ENCODE results near the gene AGBL4. TPM values are rescaled to one million over a fixed set of nuclear protein-coding genes. Genes with fewer than 3 reads are reported as not detected.

AGBL4 gene
- total and polyA plus RNA-seq, 7 donors: 0.09 to 0.36 (median 0.16) TPM; not detected in 4

DNA sequence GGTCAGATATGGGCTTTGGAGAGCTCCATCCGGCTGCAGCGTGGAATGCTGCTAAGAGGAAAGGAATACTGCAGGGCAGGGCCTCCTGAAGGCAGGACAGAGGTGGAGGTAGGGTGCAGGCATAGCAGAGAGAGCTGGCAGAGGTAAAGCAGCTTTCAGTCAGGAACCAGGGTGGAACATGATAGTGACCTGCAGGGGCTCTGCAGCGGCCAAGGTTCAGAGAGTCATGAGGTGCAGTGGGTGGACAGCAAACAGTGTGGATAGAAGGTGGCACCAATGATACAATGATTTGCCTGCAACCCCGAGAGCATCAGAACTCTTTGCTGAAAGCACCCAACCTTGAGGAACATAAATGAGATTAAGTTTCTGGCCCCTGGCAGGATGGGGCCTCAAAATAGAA, 1366.3 kb downstream of the AGBL4 start:
- 81 to 87% methylated on average over 4 of the region's 4 CpGs for WGBS, 2 donors
- H3K9me3 ChIP-seq: no peaks in the 10 kb centered on the region
- H3K4me1 ChIP-seq: peaks cover 0 to 5% (median 0%) of the 10 kb centered on the region in 4 donors
- H3K27ac ChIP-seq: no peak overlapping the region
- H3K27me3 ChIP-seq: no peaks in the 10 kb centered on the region
- no peak for DNase-seq
- no peaks in the 10 kb centered on the region for H3K36me3 ChIP-seq
- TF ChIP-seq POLR2A (IDR thresholded peaks at IDR 0.05) (no peak), POLR2AphosphoS5 (IDR thresholded peaks at IDR 0.05) (no peak)
- no peak overlapping the region for H3K4me3 ChIP-seq
- intact Hi-C loops (cut with DNase I): no loop called here

DNA sequence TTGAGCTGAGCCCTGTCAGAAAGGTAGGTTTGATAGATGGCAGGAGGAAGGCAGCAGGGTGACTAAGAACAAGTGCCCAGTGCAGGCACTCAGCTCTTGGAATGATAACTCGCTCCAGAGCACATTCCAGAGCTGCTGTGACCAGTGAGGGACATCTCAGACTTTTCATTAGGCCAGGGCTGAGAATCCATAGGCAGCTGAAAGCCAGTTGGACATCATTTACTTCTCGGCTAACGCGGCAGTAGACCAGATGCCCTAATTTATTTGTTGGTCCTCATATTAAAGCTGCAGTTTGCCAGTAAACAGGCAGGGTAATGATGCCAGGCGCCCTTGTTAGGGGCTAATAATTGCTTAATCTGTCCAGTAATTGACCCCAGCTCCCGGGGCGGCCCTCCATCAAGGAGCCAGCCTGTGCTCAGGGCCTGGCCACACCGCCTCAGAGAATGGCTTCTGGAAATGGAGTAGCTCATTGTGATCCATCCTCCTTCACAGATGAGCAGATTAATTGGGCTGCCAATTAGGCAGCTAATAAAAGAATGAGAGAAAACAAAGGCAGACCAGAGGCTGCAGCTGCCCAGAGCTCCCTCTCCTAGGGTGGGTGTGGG, 1369.0 kb downstream of the AGBL4 start:
- Histone ChIP-seq H3K36me3 (no peaks in the 10 kb centered on the region), H3K4me3 (no peak overlapping the region), H3K9me3 (no peaks in the 10 kb centered on the region), H3K4me1 (no peaks in the 10 kb centered on the region), H3K27ac (no peak overlapping the region), H3K27me3 (no peaks in the 10 kb centered on the region)
- 79 to 81% methylated on average over 8 of the region's 8 CpGs for WGBS, 2 donors
- TF ChIP-seq POLR2AphosphoS5 (IDR thresholded peaks at IDR 0.05): no peak
- TF ChIP-seq EP300 (IDR thresholded peaks at IDR 0.05): no peak
- TF ChIP-seq POLR2A (IDR thresholded peaks at IDR 0.05): no peak
- TF ChIP-seq, protein P1, sequence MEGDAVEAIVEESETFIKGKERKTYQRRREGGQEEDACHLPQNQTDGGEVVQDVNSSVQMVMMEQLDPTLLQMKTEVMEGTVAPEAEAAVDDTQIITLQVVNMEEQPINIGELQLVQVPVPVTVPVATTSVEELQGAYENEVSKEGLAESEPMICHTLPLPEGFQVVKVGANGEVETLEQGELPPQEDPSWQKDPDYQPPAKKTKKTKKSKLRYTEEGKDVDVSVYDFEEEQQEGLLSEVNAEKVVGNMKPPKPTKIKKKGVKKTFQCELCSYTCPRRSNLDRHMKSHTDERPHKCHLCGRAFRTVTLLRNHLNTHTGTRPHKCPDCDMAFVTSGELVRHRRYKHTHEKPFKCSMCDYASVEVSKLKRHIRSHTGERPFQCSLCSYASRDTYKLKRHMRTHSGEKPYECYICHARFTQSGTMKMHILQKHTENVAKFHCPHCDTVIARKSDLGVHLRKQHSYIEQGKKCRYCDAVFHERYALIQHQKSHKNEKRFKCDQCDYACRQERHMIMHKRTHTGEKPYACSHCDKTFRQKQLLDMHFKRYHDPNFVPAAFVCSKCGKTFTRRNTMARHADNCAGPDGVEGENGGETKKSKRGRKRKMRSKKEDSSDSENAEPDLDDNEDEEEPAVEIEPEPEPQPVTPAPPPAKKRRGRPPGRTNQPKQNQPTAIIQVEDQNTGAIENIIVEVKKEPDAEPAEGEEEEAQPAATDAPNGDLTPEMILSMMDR (IDR thresholded peaks at IDR 0.05): no peak
- intact Hi-C loops (cut with DNase I): no loop called here
- no peak for DNase-seq

DNA sequence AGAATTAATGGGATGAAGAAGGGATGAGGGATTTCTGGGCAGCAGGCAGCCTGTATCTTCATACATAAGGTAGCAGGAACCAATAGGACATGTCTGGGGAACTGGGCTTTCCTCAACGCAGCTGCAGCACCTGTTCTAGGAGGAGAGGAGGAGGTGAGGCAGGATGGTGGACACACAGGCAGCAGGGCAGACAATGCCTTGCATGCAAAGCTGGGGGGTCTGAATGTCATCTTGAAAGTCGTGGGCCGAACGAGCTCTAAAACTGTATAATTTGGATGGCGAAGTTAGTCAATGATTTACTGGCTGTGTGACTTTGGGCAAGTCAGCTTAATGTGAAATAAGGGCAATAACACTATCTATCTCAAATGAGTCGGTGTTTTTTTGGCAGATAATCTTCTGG, 1371.4 kb downstream of the AGBL4 start:
- no peaks in the 10 kb centered on the region for H3K9me3 ChIP-seq
- no peaks in the 10 kb centered on the region for H3K4me1 ChIP-seq
- no peak overlapping the region for H3K4me3 ChIP-seq
- no peak for TF ChIP-seq POLR2A (IDR thresholded peaks at IDR 0.05)
- no peak for TF ChIP-seq POLR2AphosphoS5 (IDR thresholded peaks at IDR 0.05)
- TF ChIP-seq, protein P1 (IDR thresholded peaks at IDR 0.05): no peak
- no peak for TF ChIP-seq EP300 (IDR thresholded peaks at IDR 0.05)
- no peak overlapping the region for H3K27ac ChIP-seq
- H3K27me3 ChIP-seq: no peaks in the 10 kb centered on the region
- DNase-seq: no peak
- intact Hi-C loops (cut with DNase I): no loop called here
- 27 to 74% methylated on average over 6 of the region's 6 CpGs for WGBS, 2 donors
- H3K36me3 ChIP-seq: no peaks in the 10 kb centered on the region

DNA sequence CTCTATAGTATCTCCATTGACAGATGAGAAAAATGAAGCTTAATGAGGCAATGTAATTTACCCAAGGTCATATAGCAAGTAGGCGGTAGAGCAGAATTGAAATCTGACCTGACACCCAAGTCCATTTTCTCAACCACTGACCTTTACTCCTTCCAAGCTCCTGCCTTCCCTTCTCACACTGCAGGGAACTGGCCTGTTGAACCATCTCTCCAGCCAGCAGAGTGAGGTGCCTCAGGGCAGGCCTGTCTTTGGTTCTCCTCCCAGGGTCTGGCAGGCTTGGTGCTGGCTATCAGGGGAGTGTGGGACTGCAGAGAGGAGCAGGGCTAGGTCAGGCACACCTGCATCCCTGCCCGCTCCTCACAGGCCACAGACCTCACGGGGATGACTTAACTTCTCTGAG, 1373.9 kb downstream of the AGBL4 start:
- Histone ChIP-seq H3K27ac (no peak overlapping the region), H3K27me3 (no peaks in the 10 kb centered on the region), H3K4me1 (no peaks in the 10 kb centered on the region), H3K4me3 (no peak overlapping the region), H3K9me3 (no peaks in the 10 kb centered on the region), H3K36me3 (no peaks in the 10 kb centered on the region)
- DNase-seq: no peak
- WGBS, 2 donors: 89 to 90% methylated on average over 3 of the region's 3 CpGs
- intact Hi-C loops (cut with DNase I): no loop called here
- no peak for TF ChIP-seq EP300 (IDR thresholded peaks at IDR 0.05)

DNA sequence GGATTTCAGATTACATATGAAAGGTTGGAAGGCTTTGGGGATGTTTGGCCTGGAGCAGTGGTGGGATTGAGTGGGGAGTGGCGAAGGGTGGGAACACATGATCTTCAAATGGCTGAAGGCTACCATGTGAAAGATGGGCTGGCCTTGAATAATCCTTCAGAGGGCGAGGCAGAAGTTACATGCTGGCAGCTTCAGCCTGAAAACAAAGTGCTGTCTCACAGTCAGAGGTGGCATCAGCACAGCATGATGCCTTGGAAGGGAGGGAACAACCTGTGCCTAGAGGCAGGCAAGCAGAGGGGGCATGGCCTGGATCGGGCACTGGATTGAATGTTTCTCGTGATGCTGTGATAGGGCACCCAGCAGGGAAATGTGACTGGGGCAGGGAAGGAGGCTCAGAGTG, 1377.9 kb downstream of the AGBL4 start:
- Histone ChIP-seq H3K27ac (no peak overlapping the region), H3K4me3 (no peak overlapping the region), H3K4me1 (no peaks in the 10 kb centered on the region), H3K36me3 (no peaks in the 10 kb centered on the region), H3K27me3 (no peaks in the 10 kb centered on the region), H3K9me3 (no peaks in the 10 kb centered on the region)
- TF ChIP-seq EP300 (IDR thresholded peaks at IDR 0.05) (no peak), POLR2AphosphoS5 (IDR thresholded peaks at IDR 0.05) (no peak), POLR2A (IDR thresholded peaks at IDR 0.05) (no peak)
- TF ChIP-seq, protein P1 (IDR thresholded peaks at IDR 0.05): no peak
- no peak for DNase-seq
- intact Hi-C loops (cut with DNase I): no loop called here
- WGBS, 2 donors: 73 to 84% methylated on average over 4 of the region's 4 CpGs
